Measurements from ENCODE around the gene GRM4.

Gene GRM4

DNA sequence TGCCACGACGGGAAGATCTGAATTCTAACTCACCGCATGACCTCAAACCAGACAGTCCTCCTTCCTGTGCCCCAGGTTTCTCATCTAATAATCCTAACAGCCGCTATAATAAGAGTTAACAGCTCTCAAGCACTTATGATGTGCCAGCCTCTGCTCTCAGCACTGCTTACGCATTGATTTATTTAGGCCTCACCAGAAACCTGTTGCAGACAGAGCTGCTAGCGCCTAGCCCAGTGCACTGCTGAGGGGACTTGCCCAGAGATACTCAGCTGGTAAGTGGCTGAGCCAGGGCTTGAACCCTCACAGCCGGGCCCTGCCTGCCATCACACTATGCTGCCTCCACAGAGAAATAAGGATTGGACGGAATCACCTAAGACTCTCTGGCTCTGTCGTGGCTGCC lies 37.7 kb downstream of the GRM4 start:
- no peak for DNase-seq (ENCODE audit: low read depth, low spot score)

DNA sequence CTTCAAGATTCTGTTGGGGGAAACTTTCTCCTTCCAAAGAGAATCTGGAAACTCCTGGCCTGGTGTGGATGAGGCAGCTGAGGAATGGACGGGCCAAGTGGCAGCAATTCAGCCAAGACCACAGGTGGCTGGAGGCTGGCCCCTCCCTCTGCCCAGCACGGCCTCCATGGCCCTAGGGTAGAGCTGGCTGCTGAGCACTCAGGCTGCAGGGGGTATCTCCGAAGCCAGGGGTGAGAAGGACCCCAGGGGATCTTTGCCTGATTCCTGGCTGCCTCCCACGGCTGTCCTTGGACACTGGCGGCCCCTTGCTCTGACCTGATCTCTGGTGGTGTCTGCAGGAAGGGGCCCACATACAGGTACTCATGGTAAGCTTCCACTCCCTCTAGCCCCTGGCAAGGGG lies 39.0 kb downstream of the GRM4 start:
- DNase-seq (ENCODE audit: low read depth, low spot score) = peak; percentile 39

DNA sequence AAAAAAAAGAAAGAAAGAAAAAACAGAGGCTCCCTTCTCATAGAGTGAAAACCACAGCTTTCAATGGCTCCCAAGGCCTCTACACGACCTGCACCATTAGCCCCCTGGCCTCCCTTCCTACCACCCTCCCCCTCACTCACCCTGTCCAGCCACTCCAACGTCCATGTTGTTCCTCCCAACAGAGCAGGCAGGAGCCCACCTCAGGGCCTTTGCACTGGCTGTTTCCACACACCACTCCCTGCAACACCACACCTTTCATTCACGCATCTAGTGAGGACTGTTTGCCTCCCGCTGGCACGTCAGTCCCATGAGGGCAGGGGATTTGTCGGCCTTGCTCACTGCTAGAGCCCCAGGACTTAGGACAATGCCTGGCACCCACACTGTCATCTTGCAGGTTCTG lies 39.5 kb downstream of the GRM4 start:
- DNase-seq (ENCODE audit: low read depth, low spot score) = no peak

DNA sequence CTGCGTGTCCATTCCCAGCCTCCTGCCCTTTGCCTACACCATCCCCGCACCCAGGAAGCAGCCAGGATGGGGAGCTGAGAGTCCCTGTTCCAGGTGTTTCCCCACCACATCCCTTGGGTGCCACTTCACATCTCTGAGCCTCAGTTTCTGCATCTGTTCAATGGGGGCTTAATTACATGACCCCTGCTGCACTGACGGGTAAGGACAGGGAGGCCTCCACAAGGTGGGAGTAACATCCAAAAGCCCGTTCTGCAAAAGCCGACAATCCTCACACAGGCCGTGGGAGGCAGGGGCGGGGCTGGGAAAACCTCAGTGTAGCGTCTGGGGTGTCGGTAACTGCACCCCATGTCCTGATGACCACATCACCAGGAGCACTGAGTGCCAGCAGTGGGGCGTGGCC lies 41.3 kb downstream of the GRM4 start:
- DNase-seq (ENCODE audit: low read depth, low spot score) = no peak

DNA sequence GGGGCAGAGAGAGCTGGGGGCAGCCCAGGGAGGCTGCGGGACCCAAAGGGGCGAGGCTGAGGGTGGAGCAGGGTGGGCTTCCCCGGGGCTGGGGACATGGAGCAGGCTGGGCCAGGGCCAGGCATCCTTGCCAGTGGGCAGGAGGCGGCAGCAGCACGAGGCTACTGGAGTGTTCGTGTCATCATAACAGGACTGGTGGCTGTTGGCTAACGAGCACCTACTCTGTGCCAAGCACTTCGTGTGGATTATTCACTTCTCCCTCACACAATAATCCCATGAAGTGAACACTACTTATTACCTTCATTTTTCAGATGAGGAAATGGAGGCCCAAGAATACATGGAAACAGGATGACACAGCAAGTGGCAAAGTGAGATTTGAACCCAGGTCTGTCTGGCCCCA lies 41.7 kb downstream of the GRM4 start:
- no peak for DNase-seq (ENCODE audit: low read depth, low spot score)

DNA sequence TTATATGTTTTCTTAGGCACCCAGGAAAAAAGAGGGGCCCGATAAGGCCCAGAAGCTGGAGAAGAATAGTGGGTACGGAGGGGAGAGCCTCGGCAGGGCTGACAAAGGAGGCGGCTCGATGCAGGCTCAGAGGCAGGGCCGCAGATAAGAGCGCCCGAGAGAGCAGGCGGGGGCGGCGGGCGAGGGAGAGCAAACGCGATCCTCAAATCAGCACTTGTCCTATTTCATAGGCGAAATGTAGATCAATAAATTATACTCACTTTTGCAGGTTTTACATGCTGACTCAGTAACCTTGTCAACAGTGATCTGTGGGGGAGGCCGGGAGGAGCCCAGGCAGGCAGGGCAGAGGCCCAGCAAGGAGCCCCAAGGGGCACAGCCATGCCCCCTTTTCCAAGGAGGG lies 42.6 kb downstream of the GRM4 start:
- DNase-seq (ENCODE audit: low read depth, low spot score) = no peak

DNA sequence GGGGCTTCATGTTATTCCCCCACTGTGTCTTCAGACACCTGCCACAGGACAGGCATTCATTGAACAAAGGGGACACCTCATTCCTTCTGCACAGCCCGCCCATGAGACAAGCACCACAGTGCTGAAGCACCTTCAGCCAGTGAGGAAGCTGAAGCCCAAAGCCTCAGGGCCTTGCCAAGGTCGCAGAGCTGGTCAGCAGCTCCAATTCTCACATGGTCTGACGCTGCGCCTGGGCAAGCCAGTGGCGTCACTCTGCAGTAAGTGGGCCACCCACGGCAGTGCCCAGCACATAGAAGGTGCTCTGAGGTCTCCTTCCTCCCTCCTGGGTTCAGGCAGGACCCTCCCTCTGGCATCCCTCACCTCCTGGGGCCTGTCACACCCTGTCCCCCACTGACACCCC lies 43.2 kb downstream of the GRM4 start:
- no peak for DNase-seq (ENCODE audit: low read depth, low spot score)

DNA sequence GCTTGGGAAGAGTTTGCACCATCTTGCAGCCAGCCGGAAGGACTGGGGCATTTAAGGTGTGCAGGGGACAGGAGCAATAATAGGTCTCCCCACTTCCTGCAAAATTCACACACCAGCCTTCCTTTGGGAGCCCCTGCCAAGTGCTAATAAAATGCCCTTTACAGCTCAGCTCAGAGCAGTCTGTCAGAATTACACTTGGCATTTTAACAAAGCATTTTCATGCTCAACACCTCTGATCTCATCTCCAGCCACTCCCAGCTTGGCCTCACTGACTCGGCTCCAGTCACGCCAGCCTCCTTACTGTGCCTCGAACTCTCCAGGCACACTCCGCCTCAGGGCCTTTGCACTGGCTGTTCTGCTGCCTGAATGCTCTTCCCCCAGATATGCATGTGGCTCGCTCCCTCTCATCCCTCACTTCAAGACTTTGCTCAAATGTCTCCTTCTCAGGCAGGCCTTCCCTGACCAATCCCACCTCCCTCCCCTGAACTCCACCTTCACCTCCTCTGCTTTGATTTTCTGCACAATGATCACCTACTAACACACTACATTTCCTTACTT lies 43.7 kb downstream of the GRM4 start:
- no peak for DNase-seq (ENCODE audit: low read depth, low spot score)

DNA sequence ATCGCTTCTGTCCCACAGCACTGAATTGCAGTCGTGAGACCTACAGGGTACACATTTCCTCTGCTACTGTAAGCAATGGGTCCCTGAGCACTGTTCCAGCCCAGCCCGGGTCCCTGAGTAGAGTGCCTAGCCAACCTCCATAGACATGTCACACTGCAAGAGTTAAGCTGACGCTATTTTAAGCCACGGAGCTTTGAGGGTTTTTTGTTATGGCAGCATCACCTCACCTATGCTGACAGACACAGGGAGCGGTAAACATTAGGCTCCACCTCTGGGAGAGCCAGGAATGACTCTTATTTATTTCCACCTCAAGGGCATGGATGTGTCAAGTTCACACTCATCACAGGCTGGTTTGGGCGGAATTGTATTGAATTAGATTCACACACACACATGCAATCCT lies 45.1 kb downstream of the GRM4 start:
- no peak for DNase-seq (ENCODE audit: low read depth, low spot score)

DNA sequence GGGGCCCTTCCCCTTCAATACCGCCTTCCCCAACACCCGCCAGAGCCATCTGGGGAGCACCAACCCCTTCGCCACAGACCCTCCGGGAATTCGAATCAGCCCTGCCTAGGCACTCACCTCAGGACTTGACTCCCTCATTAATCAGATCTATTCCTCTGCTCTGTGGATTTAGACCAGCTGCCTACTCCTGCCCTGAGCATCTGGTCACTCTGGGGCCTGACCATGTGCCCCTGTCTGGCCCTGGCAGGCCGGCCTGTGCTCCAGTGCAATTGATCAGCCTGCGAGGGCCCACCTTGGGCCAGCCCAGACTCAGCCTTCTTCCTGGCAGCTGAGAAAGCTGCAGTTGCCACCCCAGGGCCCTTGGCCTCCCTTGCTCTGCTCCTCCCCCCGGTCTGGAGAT lies 46.0 kb downstream of the GRM4 start:
- no peak for DNase-seq (ENCODE audit: low read depth, low spot score)

DNA sequence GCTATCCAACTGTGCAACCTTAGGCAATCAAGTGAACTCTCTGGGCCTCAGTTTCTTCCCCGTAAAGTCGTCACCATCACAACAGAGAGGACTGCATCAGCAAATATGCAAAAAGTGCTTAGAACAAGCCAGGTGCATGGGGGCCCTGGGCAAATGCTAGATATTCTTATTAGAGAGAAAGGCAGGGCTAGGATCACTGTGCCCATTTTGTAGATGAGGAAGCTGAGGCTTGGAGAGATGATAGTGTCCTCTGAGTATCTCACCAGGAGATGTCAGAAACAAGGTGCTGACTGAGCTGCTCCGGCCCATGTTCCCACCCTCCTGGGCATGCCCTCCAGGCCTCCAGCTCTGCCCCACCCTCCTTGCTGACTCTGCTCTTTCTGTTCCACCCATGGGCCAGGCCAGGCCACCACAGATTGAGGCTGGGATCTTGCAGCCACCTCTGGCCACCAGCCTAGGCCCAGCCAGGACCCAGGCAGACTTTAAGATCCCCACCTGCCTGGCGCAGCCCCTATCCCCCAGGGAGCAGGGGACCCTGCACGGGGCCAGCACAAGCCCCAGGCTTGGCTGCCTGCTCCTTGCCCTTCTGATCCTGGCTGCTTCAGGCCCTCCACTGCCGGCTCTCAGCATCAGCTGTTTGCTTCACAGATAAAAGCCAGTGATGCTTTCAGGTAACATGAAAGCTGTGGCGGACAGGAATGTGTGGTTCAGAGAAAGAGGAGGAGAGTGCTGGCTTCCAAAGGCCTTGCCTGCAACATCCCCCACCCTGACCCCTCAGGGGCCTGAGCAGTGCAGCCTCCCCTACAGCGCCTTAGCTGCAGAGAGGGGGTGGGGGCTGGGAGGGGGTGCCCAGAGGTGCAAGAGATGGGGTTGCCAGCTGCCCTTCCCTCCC lies 47.6 kb downstream of the GRM4 start:
- peak; percentile 64 for DNase-seq (ENCODE audit: low read depth, low spot score)

DNA sequence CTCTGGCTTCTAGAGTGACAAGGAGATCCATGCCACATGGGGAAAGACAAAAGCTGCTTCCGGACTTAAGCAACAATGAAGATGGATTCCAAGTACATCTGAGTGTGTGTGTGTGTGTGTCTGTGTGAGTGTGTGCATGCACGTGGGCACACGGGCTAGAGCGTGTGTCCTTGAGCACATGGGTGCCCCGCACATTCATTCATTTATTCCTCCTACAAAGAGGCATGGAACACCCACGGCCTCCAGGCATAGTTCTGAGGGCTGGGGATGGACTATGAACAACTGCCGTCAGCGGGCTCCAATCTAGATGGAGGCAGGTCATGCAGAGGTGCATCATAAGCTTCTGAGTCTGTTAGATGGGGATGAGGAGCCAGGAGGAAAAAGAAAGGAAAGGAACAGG lies 49.1 kb downstream of the GRM4 start:
- DNase-seq (ENCODE audit: low read depth, low spot score) = no peak

DNA sequence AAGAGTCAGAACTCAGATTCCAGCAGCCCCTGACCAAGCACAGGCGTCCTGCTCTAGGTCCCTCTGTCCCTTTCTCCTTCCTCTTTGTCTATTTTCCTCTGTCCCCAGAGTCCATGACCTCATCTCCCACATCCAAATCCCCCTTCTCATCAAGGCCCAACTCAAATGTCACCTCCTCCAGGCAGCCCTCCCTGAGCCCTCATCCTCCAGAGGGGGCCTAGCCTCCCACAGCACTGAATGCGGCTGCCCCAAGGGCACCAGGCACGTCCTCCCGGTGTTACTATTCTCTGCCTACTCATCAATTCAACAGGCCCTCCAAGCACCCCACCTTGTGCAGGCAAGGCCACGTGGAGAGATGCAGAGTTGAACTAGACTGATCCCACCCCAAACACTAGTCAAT lies 49.7 kb downstream of the GRM4 start:
- no peak for DNase-seq (ENCODE audit: low read depth, low spot score)

DNA sequence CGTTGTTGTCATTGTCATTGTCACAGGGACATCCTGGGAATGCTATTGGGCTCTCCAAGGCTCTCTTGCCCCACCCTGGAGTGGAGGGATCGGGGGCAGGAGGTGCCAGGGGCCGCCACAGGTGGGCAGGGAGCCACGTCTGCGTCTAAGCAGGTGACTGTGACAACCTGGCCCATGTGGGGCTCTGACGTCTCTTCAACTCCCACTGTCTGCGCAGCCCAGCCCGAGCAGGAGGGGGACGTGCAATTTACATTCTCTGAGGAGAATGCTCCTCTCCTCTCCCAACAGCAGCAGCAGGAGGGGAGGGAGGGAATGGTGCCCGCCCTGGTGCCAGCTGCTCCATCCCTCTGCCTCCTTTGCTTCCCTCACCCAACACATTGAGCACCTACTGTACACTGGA lies 50.1 kb downstream of the GRM4 start:
- DNase-seq (ENCODE audit: low read depth, low spot score) = peak; percentile 31

DNA sequence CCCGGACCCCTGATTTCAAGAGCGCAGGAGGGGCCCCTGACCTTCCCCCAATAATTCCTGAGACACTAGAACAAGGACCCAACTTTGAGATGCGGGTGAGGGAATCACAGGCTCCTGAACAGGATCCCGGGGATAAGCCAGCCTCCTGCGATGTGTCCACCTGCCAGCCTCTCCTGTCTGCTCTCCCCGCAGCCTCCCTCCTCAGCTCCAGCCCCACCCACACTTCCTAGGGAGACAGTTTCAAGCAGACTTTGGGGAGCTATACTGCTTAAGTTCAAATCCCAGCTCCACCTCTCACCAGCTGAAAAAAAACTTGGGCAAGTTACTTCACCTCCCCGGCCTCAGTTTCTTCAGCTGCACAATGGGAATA lies 50.8 kb downstream of the GRM4 start:
- DNase-seq (ENCODE audit: low read depth, low spot score) = no peak

DNA sequence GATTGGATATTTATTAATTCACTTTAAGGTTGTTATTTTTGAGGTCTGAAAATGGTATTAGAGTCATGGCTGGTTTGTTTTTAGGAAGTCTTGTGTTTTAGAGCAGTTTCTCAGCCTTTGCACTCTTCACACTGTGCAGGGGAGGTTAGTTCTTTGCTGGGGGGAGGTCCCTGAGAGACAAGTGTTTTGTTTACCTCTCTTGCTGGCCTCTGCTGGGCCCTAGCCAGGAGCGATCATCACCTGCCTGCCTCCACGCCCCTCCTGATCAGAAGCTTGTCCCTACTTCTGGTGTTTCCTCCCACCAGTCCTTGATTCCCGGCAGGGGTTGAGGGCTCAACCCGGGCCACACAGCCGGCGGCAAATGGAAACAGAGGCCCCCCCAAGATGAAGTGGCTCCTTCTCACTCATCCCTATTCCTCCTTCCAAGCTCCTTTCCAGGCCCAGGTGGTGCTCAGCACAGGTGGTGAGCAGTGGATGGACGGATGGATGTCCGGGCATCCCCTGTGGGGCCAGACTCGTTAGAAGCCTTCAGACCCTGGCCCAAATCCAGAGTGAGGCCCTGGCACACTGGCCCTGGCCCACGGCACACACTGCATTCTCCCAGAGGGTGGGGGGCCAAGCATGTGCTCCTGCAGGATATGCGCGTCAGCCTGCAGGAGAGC lies 51.3 kb downstream of the GRM4 start:
- DNase-seq (ENCODE audit: low read depth, low spot score) = peak; percentile 45

DNA sequence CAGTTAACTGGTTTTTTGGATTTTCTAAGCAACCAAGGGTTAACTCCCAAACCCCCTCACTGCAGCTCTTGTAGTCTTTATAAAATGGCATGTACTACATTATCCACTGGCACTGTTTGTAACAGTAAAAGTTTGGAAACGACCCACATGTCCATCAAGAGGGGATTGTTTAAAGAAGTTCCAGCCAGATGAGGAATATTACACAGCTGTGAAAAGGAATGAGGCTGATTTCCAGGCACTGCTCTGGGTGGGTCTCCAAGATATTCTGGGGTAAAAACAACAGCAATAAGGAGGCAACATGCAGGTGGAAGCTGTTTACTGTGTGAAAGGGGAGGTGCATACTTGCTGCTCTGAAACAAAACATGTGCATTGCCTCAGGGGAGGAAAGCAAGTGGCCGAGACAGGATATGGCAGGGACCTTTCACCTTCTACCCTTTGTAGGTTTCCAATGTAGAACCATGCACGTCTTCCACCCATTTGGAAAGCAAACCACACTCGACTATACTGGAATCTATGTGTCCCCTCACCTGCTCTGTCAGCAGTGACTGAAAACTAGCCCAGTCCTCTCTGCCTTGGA lies 51.9 kb downstream of the GRM4 start:
- peak; percentile 65 for DNase-seq (ENCODE audit: low read depth, low spot score)

DNA sequence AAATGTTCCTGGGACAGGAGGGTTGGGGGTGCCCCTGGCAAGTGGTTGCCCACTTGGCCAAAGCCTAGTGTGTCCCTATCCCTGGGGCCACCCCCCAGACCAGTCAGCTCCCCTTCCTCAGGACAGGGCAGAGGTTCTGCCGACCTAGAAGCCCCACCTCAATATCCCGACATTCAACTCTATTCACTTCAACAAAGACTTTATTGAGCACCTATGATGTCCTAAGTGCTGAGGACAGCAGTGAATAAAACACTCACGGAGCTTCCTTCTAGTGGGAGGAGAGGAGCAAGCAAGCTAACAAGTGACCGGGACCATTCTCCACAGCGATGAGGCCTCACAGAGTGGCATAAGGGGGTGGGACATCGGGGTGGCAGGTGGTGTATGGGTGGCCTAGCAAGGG lies 52.7 kb downstream of the GRM4 start:
- DNase-seq (ENCODE audit: low read depth, low spot score) = no peak

DNA sequence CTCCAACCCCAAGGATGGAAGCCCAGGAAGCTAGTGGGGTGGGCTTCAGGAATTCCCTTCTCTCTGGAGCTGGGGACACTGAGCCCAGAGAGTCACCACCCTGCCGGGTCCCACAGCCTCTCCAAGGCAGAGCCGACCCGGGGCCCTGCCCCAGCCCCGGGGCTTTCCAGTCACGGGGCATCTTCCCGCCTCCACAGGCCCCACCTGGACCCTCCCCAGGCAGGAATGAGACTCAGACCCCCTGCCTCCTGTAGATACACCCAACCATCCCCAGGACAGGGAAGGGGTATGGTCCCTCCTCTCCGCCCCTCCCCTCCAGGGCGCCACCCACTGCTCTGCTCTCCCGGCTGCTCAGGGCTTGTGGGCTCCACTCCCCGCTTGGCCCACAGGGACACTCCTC lies 53.3 kb downstream of the GRM4 start:
- peak; percentile 22 for DNase-seq (ENCODE audit: low read depth, low spot score)

DNA sequence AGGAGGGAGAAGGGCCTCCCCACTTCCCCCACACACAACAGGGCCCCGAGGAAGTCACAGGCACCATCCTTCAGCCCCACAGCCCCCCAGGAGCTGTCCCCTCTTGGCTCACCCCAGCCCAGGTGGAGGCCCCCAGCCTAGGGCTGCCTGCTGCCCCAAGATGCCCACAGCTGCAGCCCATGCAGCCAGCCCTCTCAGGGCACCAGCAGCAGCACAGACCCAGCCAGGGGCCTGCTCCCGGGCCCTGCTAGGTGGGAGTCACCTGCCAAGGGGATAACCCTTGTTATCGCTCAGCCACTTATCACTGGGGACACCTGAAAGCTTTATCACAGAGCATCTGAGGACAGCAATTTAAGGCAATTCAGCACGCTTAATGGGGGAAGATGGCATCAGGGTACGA lies 55.0 kb downstream of the GRM4 start:
- DNase-seq (ENCODE audit: low read depth, low spot score) = no peak

DNA sequence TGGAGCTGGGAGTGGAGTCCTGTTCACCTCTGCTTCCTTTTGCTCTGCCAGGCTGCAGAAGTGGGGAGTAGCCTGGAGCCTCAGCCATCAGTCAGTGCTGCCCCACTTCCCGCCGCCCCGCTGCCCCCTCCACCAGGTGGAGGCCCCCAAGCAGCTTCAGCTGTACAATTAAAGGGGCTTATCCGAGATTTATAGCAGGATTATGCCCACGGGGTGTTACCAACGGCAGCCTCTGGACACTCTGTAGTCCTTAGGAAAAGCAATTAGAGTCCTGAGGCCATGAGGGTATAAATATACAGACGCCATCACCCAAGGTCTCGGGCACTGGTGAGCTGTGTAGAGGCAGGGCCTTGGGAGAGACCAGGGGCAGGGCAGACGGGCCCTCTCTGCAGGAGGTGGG lies 55.4 kb downstream of the GRM4 start:
- no peak for DNase-seq (ENCODE audit: low read depth, low spot score)

DNA sequence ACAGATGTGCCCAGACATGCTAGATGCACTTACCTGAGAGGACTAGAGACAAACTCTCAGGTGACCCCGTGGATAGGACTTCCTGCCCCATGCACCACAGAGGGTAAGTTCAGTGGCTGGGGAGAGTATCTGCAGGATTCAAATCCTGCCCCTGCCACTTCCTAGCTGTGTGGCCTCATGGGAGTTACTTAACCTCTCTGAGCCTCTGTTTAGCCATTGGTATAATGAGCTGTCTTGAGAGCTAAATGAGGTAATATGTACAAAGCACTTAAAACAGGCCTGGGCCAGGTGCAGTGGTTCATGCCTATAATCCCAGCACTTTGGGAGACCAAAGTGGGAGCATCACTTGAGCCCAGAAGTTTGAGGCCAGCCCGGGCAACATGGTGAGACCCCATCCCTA lies 59.3 kb downstream of the GRM4 start:
- DNase-seq (ENCODE audit: low read depth, low spot score) = no peak

Measured in ELF-1 (cell line).